HL-60 (cell line): ENCODE measurements around the gene NPHP1.

ENCODE experiments used
- GABPA ChIP-seq: IDR thresholded peaks from 2 replicates; pipeline ENCODE4 v1.6.1; 2012; ENCODE audit warnings: low read depth
- POLR2AphosphoS5 ChIP-seq: IDR thresholded peaks from 2 replicates; pipeline ENCODE4 v1.6.1; 2012; ENCODE audit warnings: low read depth
- SPI1 ChIP-seq: IDR thresholded peaks from 2 replicates; pipeline ENCODE4 v1.6.1; 2012; ENCODE audit warnings: low read depth, mild to moderate bottlenecking, borderline replicate concordance
- TF ChIP-seq, protein P1 (sequence below): IDR thresholded peaks from one replicate; pipeline ENCODE4 v1.5.1; 2011; ENCODE audit warnings: low read length, control low read depth, inconsistent platforms; ENCODE audit not compliant: insufficient read depth
- TF ChIP-seq, protein P2 (sequence below): IDR thresholded peaks from 2 replicates; pipeline ENCODE4 v1.6.1; 2012; ENCODE audit warnings: low read depth; ENCODE audit not compliant: insufficient replicate concordance

GRCh38 chr2:110121052-110121334 is 83.8 kb downstream of the NPHP1 start:
- TF ChIP-seq, protein P1, sequence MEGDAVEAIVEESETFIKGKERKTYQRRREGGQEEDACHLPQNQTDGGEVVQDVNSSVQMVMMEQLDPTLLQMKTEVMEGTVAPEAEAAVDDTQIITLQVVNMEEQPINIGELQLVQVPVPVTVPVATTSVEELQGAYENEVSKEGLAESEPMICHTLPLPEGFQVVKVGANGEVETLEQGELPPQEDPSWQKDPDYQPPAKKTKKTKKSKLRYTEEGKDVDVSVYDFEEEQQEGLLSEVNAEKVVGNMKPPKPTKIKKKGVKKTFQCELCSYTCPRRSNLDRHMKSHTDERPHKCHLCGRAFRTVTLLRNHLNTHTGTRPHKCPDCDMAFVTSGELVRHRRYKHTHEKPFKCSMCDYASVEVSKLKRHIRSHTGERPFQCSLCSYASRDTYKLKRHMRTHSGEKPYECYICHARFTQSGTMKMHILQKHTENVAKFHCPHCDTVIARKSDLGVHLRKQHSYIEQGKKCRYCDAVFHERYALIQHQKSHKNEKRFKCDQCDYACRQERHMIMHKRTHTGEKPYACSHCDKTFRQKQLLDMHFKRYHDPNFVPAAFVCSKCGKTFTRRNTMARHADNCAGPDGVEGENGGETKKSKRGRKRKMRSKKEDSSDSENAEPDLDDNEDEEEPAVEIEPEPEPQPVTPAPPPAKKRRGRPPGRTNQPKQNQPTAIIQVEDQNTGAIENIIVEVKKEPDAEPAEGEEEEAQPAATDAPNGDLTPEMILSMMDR = no peak
- TF ChIP-seq, protein P2, sequence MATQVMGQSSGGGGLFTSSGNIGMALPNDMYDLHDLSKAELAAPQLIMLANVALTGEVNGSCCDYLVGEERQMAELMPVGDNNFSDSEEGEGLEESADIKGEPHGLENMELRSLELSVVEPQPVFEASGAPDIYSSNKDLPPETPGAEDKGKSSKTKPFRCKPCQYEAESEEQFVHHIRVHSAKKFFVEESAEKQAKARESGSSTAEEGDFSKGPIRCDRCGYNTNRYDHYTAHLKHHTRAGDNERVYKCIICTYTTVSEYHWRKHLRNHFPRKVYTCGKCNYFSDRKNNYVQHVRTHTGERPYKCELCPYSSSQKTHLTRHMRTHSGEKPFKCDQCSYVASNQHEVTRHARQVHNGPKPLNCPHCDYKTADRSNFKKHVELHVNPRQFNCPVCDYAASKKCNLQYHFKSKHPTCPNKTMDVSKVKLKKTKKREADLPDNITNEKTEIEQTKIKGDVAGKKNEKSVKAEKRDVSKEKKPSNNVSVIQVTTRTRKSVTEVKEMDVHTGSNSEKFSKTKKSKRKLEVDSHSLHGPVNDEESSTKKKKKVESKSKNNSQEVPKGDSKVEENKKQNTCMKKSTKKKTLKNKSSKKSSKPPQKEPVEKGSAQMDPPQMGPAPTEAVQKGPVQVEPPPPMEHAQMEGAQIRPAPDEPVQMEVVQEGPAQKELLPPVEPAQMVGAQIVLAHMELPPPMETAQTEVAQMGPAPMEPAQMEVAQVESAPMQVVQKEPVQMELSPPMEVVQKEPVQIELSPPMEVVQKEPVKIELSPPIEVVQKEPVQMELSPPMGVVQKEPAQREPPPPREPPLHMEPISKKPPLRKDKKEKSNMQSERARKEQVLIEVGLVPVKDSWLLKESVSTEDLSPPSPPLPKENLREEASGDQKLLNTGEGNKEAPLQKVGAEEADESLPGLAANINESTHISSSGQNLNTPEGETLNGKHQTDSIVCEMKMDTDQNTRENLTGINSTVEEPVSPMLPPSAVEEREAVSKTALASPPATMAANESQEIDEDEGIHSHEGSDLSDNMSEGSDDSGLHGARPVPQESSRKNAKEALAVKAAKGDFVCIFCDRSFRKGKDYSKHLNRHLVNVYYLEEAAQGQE = no peak
- TF ChIP-seq POLR2AphosphoS5 = no peak
- TF ChIP-seq SPI1 = no peak
- TF ChIP-seq GABPA = no peak
